ENCODE data around the gene RGS14.
A peak's percentile ranks its signal among the peaks of the same experiment; 100 is the strongest.

RGS14 gene

DNA sequence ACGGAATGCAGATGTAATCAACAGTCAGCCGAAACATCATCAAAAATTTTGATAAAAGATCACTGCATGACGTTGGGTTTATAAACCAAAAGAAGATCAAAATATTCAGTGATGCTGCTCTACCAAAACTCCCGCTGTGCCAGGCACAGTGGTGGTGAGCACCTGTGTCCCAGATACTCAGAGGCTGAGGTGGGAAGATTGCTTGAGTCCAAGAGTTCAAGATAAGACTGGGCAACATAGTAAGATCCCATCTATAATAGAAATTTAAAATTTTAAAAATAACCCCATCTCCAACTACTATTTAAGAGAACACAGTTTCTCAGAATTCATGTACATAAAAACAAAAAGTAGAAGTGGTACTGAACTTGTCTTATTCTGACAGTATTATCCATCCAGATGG, 10.0 kb upstream of the RGS14 start:
- Mint-ChIP-seq H3K4me1 (ENCODE audit: low read depth in 2 of 2) (peaks cover 39 to 52% of the 10 kb centered on the region in 2 donors), H3K4me3 (peak overlapping the region in 1 of 2 donors; percentile 35), H3K9me3 (no peaks in the 10 kb centered on the region), H3K27me3 (no peaks in the 10 kb centered on the region), H3K36me3 (ENCODE audit: insufficient read depth) (peaks cover 54% of the 10 kb centered on the region), H3K27ac (no peak overlapping the region)
- ATAC-seq (replicated peaks) (no peak), DNase-seq (no peak)

DNA sequence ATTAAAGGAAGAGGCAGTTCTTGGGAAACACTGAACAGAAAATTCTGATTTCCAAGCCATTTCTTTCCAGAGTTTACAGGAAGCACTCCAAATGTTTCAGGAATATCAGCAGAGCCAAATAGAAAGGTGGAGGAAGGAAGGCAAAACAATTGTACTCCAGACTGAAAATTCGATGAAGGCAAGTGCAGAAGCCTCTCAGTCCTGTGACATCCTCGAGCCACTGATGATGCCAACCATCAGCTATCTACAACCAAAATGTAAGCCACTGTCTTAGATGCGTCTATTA, 8.4 kb upstream of the RGS14 start:
- Mint-ChIP-seq H3K9me3 (no peaks in the 10 kb centered on the region), H3K4me3 (peak overlapping the region; percentile 98 to 99), H3K27ac (peak overlapping the region; percentile 88 to 100), H3K4me1 (ENCODE audit: low read depth in 2 of 2) (peaks cover 39 to 45% of the 10 kb centered on the region in 2 donors), H3K27me3 (no peaks in the 10 kb centered on the region), H3K36me3 (ENCODE audit: insufficient read depth) (peaks cover 58% of the 10 kb centered on the region)
- DNase-seq = no peak
- no peak for ATAC-seq (replicated peaks)

DNA sequence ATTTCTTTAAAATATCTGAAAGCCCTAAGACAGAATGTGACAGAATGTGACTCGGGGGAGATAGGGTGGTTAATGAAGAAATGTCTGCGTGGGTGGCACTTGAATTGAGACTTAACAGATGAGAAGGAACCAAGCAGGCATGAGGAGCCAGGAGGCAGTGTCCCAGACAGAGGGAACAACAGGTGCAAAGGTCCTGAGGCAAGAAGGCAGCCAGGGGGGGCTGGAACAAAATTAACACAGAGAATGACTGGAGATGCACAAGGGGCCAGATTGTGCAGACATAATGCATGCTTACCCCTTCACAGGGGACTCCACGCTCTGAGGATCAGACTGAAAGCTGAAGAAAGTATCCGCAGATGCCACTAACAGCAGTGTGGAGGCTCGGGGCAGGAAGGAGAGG, 8.0 kb upstream of the RGS14 start:
- peaks cover 43 to 45% of the 10 kb centered on the region in 2 donors for H3K4me1 Mint-ChIP-seq (ENCODE audit: low read depth in 2 of 2)
- ATAC-seq (replicated peaks) = no peak
- H3K9me3 Mint-ChIP-seq = no peaks in the 10 kb centered on the region
- DNase-seq = no peak
- H3K27me3 Mint-ChIP-seq = no peaks in the 10 kb centered on the region
- H3K27ac Mint-ChIP-seq = peak overlapping the region; percentile 88 to 100
- peaks cover 58% of the 10 kb centered on the region for H3K36me3 Mint-ChIP-seq (ENCODE audit: insufficient read depth)
- peak overlapping the region; percentile 98 to 99 for H3K4me3 Mint-ChIP-seq

DNA sequence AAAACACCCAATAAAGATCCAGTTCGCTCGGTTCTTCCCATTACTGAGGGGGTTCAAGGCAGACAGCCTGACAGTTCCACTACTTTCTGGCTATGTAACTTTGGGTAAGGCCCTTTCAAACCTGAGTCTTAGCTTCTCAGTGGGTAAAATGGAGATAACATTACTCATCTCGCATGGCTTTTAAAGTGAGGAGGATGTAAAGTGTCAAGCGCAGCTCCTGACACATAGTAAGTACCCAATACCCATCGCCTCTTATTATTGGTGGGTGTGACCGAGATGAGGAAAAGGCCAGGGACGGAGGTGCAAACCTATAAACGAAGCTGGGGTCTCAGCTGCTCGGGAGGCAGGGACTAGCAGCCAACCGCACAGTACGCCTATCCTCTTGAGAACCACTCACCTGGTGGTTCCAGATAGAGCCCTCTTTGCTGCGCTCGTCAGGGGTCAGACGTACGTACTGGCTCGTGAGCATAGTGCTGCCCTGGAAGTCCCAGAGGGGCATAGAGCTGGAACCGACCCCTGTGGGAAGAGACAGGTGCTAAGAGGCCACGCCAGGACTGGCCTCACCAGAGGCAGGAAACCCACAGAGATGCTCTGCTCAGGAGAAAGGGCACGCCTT, 6.8 kb upstream of the RGS14 start:
- Mint-ChIP-seq H3K9me3 (no peaks in the 10 kb centered on the region), H3K27me3 (no peaks in the 10 kb centered on the region), H3K4me1 (ENCODE audit: low read depth in 2 of 2) (peaks cover 50 to 54% of the 10 kb centered on the region in 2 donors), H3K4me3 (peak overlapping the region; percentile 98 to 99), H3K36me3 (ENCODE audit: insufficient read depth) (peaks cover 55% of the 10 kb centered on the region), H3K27ac (peak overlapping the region; percentile 100)
- DNase-seq (no peak), ATAC-seq (replicated peaks) (no peak)

DNA sequence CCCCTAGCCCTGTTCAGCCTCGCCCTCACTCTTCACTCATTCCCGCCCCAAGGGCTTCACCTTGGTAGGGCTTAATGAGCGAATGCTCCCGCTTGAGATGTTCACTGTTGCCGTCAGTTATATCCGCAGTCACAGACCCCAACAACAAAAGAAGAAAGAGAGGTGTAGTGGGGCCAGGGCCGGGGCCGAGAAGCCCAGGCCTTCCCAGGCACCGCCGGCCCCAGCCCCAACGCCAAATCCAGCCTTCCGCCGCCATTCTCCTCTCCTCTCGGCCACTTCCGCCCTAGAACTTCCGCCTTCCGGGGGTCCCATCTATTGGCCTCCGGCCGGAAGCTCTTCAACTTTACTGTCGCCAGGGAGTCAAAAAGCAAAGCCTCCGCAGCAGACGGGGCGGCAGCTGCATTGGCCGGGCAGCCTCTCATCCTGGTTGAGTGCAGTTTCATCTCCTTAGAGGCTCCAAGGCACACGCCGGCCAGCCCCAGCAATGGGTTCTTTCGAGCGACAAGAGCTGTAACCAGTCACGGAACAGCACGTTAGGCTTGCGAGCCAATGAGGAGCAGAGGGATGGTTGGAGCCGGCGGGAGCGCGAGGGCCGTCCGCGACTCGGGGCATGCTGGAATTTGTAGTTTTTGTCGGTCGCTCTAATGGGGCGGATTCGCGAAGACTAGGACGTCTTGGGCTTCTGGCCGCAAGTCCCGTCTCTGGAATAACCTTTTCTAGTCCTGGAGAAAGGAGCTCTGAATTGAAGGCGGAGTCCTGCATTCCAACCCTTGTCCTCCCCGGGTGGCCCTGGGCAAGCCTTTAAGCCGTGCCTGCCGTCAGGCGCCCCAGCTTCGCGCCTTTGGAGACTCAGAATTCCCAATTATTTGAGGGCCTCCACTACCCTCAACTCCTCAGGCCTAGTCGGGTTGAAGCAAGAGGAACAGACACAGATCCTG, 6.1 kb upstream of the RGS14 start, which contains the start of gene LMAN2:
TSS of gene LMAN2 (minus strand) at position 277 of the 938 bp plus-strand sequence. CDS start at position 256, 21 bp downstream.
- H3K27ac Mint-ChIP-seq = peak within 1 kb of the TSS; percentile 100
- ATAC-seq (replicated peaks) = peak; percentile 96
- H3K4me3 Mint-ChIP-seq = peak within 1 kb of the TSS; percentile 98 to 99
- peaks cover 55% of the 10 kb centered on the region for H3K36me3 Mint-ChIP-seq (ENCODE audit: insufficient read depth)
- DNase-seq = peak; percentile 85 to 91 (median 86)
- H3K4me1 Mint-ChIP-seq (ENCODE audit: low read depth in 2 of 2) = peaks cover 55 to 56% of the 10 kb centered on the region in 2 donors
- no peaks in the 10 kb centered on the region for H3K27me3 Mint-ChIP-seq
- no peaks in the 10 kb centered on the region for H3K9me3 Mint-ChIP-seq

DNA sequence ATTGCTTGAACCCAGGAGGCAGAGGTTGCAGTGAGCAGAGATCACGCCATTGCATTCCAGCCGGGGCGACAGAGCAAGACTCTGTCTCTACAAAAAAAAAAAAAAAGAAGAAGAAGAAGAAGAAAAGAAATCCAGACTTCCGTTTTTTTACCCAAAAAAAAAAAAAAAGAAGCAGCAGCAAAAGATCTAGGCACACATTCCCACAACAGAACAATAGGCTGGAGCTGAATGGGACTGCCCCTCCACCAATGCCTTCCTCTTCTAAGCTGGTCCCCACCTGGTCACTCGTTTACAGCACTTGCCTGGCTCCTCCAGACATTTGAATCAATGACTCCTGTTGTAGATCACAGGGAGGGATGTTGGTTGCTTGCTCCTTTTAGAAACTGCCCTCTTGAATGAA, 4.6 kb upstream of the RGS14 start:
- Mint-ChIP-seq H3K27ac (no peak overlapping the region), H3K27me3 (no peaks in the 10 kb centered on the region), H3K36me3 (ENCODE audit: insufficient read depth) (peaks cover 57% of the 10 kb centered on the region), H3K4me1 (ENCODE audit: low read depth in 2 of 2) (peaks cover 56 to 58% of the 10 kb centered on the region in 2 donors), H3K4me3 (no peak overlapping the region), H3K9me3 (no peaks in the 10 kb centered on the region)
- DNase-seq (no peak), ATAC-seq (replicated peaks) (no peak)

DNA sequence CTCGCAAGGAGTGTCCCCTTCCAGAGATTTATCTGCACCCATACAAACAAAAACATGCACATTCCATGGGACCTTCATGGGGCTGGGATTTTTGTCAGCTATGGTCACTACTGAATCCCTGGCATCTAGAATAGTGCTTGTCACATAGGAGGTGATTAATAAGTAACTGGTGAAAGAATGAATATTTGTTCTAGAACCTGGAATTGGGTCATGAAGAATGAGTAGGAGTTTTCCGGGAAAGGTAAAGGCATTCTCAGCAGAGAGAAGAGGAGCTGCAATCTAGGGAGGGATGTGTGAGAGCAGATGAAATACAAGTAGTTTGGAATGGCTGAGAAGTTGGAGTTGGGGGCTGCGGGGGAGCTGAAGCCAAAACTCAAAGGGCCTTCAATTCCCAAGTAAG, 3.5 kb upstream of the RGS14 start:
- H3K27ac Mint-ChIP-seq = no peak overlapping the region
- no peaks in the 10 kb centered on the region for H3K27me3 Mint-ChIP-seq
- DNase-seq (no peak), ATAC-seq (replicated peaks) (no peak)
- peaks cover 61 to 62% of the 10 kb centered on the region in 2 donors for H3K4me1 Mint-ChIP-seq (ENCODE audit: low read depth in 2 of 2)
- no peaks in the 10 kb centered on the region for H3K9me3 Mint-ChIP-seq
- peaks cover 50% of the 10 kb centered on the region for H3K36me3 Mint-ChIP-seq (ENCODE audit: insufficient read depth)
- no peak overlapping the region for H3K4me3 Mint-ChIP-seq

DNA sequence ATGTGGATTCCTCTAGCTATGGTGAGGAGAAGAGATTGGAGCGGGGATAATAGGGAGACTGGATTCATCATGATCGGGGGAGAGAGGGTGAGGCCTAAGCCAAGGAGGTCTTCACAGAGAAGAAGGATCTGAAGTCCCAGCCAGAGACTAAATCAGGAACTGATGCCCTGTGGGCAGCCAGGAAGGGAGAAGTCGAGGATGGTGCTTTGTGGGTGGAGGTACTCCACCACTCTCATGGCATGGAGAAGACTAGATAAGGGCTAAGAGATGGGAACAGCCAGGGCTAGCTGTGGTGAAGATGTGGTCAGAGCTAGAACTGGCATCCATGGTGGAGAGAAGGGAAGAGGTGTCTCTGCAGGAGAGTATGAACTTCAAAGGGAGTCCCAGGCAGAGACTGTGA, 3.0 kb upstream of the RGS14 start:
- H3K36me3 Mint-ChIP-seq (ENCODE audit: insufficient read depth) = peaks cover 52% of the 10 kb centered on the region
- no peaks in the 10 kb centered on the region for H3K9me3 Mint-ChIP-seq
- no peak overlapping the region for H3K4me3 Mint-ChIP-seq
- peak overlapping the region in 1 of 2 donors; percentile 12 for H3K27ac Mint-ChIP-seq
- no peak for DNase-seq
- H3K4me1 Mint-ChIP-seq (ENCODE audit: low read depth in 2 of 2) = peaks cover 60 to 62% of the 10 kb centered on the region in 2 donors
- H3K27me3 Mint-ChIP-seq = no peaks in the 10 kb centered on the region
- ATAC-seq (replicated peaks) = no peak

DNA sequence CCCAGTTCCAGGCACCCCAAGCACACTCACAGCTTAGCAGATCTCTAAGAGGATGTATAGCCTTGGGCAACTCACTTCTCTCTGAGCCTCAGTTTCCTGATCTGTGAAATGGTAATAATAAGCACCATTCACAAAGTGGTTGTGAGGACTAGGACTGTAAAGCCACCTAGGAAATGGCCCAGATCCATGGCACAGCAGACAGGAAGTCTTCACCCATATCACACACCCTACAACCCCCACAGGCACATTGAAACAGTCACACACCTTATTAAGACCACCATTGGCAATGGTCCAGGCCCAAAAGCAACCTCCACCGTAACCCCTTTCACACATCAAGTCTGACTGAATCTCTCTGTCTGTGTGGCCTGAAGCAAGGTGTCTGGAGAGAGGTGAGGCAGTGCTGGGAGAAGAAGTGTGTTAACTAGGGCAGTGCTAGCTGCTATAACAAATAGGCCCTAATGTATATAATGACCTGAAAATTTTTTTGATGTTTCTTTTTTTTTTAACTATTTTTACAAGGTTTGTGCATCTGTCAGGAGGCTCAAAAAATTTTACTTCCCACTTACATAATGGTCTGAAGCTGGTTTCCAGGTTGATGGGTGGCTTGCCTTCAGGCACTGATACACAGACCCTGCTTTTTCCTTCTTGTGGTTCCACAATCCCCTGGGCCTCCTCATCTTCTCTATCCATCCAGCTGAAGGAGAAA, 2.4 kb upstream of the RGS14 start:
- Mint-ChIP-seq H3K4me3 (no peak overlapping the region), H3K36me3 (ENCODE audit: insufficient read depth) (peaks cover 47% of the 10 kb centered on the region), H3K4me1 (ENCODE audit: low read depth in 2 of 2) (peaks cover 60 to 65% of the 10 kb centered on the region in 2 donors), H3K27ac (peak overlapping the region in 1 of 2 donors; percentile 38), H3K9me3 (no peaks in the 10 kb centered on the region), H3K27me3 (no peaks in the 10 kb centered on the region)
- DNase-seq = no peak
- no peak for ATAC-seq (replicated peaks)

DNA sequence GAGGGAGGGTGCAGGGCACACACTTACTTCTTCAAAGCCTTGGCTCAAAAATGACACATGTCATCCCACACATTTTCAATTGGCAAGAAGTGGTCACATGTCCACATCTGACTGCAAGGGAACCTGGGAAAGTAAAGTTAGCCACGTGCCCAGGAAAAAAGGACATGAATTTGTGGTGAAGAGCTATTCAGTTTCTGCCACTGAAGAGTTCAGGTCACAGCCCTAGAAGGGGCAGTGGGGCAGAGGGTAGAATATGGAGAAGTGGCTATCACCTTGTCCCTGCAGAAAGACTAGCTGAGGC, 1.9 kb upstream of the RGS14 start:
- ATAC-seq (replicated peaks) = no peak
- no peaks in the 10 kb centered on the region for H3K27me3 Mint-ChIP-seq

DNA sequence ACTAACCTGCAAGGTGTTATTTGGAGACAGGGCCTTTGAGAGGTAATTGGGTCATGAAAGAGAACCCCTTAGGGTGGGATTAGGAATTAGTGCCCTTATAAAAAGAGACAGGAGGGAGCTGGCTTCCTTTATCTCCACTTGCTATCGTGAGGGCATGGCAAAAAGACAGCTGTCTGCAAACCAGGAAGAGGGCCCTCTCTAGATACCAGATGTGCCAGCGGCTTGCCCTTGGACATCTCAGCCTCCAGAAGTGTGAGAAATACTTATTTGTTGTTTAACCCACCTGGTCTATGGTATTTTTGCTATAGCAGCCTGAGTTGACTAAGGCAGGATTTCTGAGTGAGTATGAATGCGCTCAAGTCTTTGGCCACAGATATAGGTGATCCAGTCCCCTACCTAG, 978 bp upstream of the RGS14 start:
- peak overlapping the region; percentile 92 to 98 for H3K27ac Mint-ChIP-seq
- ATAC-seq (replicated peaks) = no peak
- peaks cover 56 to 60% of the 10 kb centered on the region in 2 donors for H3K4me1 Mint-ChIP-seq (ENCODE audit: low read depth in 2 of 2)
- peak overlapping the region; percentile 87 to 96 for H3K4me3 Mint-ChIP-seq
- H3K36me3 Mint-ChIP-seq (ENCODE audit: insufficient read depth) = peaks cover 42% of the 10 kb centered on the region
- H3K9me3 Mint-ChIP-seq = no peaks in the 10 kb centered on the region
- H3K27me3 Mint-ChIP-seq = no peaks in the 10 kb centered on the region
- no peak for DNase-seq

More for the DNA sequence above, 1.9 kb upstream of the RGS14 start:
- H3K4me3 Mint-ChIP-seq = peak overlapping the region in 1 of 2 donors; percentile 96
- H3K9me3 Mint-ChIP-seq = no peaks in the 10 kb centered on the region
- H3K4me1 Mint-ChIP-seq (ENCODE audit: low read depth in 2 of 2) = peaks cover 58 to 62% of the 10 kb centered on the region in 2 donors
- no peak for DNase-seq
- H3K27ac Mint-ChIP-seq = peak overlapping the region; percentile 35 to 38
- H3K36me3 Mint-ChIP-seq (ENCODE audit: insufficient read depth) = peaks cover 46% of the 10 kb centered on the region

DNA sequence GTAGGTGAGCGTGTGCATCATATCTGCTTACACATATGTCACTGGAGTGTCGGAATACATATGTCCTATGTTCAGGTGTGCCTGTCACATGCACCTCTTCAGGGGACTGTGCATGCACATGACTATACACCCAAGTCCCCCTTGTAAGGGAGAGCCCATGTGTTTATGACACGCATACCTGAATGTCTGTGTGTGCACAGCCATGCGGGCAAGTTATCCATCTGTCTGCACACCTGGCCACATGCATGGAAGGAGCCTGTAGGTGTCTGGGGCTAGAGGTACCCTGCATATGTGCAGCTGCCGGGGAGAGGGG, 622 bp upstream of the RGS14 start:
- no peak for ATAC-seq (replicated peaks)
- H3K27me3 Mint-ChIP-seq = no peaks in the 10 kb centered on the region
- peaks cover 39% of the 10 kb centered on the region for H3K36me3 Mint-ChIP-seq (ENCODE audit: insufficient read depth)
- H3K4me3 Mint-ChIP-seq = peak overlapping the region; percentile 87 to 96
- peaks cover 56 to 60% of the 10 kb centered on the region in 2 donors for H3K4me1 Mint-ChIP-seq (ENCODE audit: low read depth in 2 of 2)
- H3K27ac Mint-ChIP-seq = peak overlapping the region; percentile 92 to 98
- no peaks in the 10 kb centered on the region for H3K9me3 Mint-ChIP-seq
- DNase-seq = no peak

DNA sequence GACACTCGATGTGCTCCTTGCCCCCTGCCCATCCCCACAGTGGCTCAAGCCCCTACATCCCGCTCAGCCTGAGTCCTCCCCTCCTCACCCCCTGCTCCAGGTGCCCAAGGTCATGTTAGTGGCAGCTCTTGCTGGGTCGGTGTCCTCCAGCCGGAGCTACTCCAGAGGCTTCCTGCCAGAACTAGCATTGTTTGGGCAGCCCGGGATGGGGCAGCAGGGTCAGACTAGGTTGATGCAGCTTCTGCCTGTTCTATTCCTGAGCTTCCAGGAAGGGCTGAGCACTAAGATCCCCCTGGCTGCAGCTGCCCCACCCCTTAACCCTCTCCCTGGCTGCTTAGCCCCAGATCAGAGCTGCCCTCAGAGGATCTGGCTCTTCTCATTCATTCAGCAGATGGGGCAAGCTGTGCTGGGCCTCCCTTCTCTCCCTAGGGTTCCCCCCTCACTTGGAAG, 671 bp downstream of the RGS14 start:
- no peak for DNase-seq
- H3K27ac Mint-ChIP-seq = peak overlapping the region; percentile 92 to 98
- H3K27me3 Mint-ChIP-seq = no peaks in the 10 kb centered on the region
- H3K4me1 Mint-ChIP-seq (ENCODE audit: low read depth in 2 of 2) = peaks cover 65 to 69% of the 10 kb centered on the region in 2 donors
- H3K36me3 Mint-ChIP-seq (ENCODE audit: insufficient read depth) = peaks cover 29% of the 10 kb centered on the region
- peak overlapping the region; percentile 87 to 96 for H3K4me3 Mint-ChIP-seq
- no peaks in the 10 kb centered on the region for H3K9me3 Mint-ChIP-seq
- no peak for ATAC-seq (replicated peaks)

Data from effector memory CD8-positive, alpha-beta T cell (primary cell).